ENCODE data around the gene HTR5A. TPM values are rescaled to one million over a fixed set of nuclear protein-coding genes. Genes with fewer than 3 reads are reported as not detected.

The HTR5A gene
- polyA plus RNA-seq, 2 donors = not detected

- H3K27ac ChIP-seq (ENCODE audit: low read depth in 2 of 2, low read length in 1 of 2) = no peak overlapping the region
- H3K9me3 ChIP-seq (ENCODE audit: control insufficient read depth in 2 of 2, insufficient read depth in 1 of 2, low read depth in 1 of 2, low read length in 1 of 2) = peaks cover 0 to 4% of the 10 kb centered on the region in 2 donors
- H3K36me3 ChIP-seq (ENCODE audit: control insufficient read depth in 2 of 2, insufficient read depth in 2 of 2, low read length in 1 of 2) = no peaks in the 10 kb centered on the region
- H3K27me3 ChIP-seq (ENCODE audit: control insufficient read depth in 1 of 2, insufficient read depth in 2 of 2, low read length in 2 of 2) = no peaks in the 10 kb centered on the region
- no peaks in the 10 kb centered on the region for H3K4me1 ChIP-seq (ENCODE audit: control insufficient read depth in 2 of 2, insufficient read depth in 2 of 2, low read length in 1 of 2)
- H3K4me3 ChIP-seq (ENCODE audit: low read depth in 1 of 2, low read length in 2 of 2) = no peak overlapping the region
Observed at GRCh38 chr7:155073922-155074321, 3.8 kb downstream of the HTR5A start.

GRCh38 chr7:155084021-155084420, 13.9 kb downstream of the HTR5A start:
- Histone ChIP-seq H3K36me3 (ENCODE audit: control insufficient read depth in 2 of 2, insufficient read depth in 2 of 2, low read length in 1 of 2) (no peaks in the 10 kb centered on the region), H3K4me1 (ENCODE audit: control insufficient read depth in 2 of 2, insufficient read depth in 2 of 2, low read length in 1 of 2) (no peaks in the 10 kb centered on the region), H3K4me3 (ENCODE audit: low read depth in 1 of 2, low read length in 2 of 2) (no peak overlapping the region), H3K27me3 (ENCODE audit: control insufficient read depth in 1 of 2, insufficient read depth in 2 of 2, low read length in 2 of 2) (no peaks in the 10 kb centered on the region), H3K9me3 (ENCODE audit: control insufficient read depth in 2 of 2, insufficient read depth in 1 of 2, low read depth in 1 of 2, low read length in 1 of 2) (peaks cover 2 to 4% of the 10 kb centered on the region in 2 donors), H3K27ac (ENCODE audit: low read depth in 2 of 2, low read length in 1 of 2) (no peak overlapping the region)
- 83 to 93% methylated on average over 14 of the region's 14 CpGs for WGBS, 2 donors

GRCh38 chr7:155084969-155085368, 14.8 kb downstream of the HTR5A start:
- no peaks in the 10 kb centered on the region for H3K4me1 ChIP-seq (ENCODE audit: control insufficient read depth in 2 of 2, insufficient read depth in 2 of 2, low read length in 1 of 2)
- H3K36me3 ChIP-seq (ENCODE audit: control insufficient read depth in 2 of 2, insufficient read depth in 2 of 2, low read length in 1 of 2) = no peaks in the 10 kb centered on the region
- 68 to 70% methylated on average over 5 of the region's 5 CpGs for WGBS, 2 donors
- H3K4me3 ChIP-seq (ENCODE audit: low read depth in 1 of 2, low read length in 2 of 2) = no peak overlapping the region
- no peak overlapping the region for H3K27ac ChIP-seq (ENCODE audit: low read depth in 2 of 2, low read length in 1 of 2)
- peaks cover 2 to 4% of the 10 kb centered on the region in 2 donors for H3K9me3 ChIP-seq (ENCODE audit: control insufficient read depth in 2 of 2, insufficient read depth in 1 of 2, low read depth in 1 of 2, low read length in 1 of 2)
- no peaks in the 10 kb centered on the region for H3K27me3 ChIP-seq (ENCODE audit: control insufficient read depth in 1 of 2, insufficient read depth in 2 of 2, low read length in 2 of 2)

GRCh38 chr7:155090684-155091083, 20.6 kb downstream of the HTR5A start:
- Histone ChIP-seq H3K4me3 (ENCODE audit: low read depth in 1 of 2, low read length in 2 of 2) (no peak overlapping the region), H3K9me3 (ENCODE audit: control insufficient read depth in 2 of 2, insufficient read depth in 1 of 2, low read depth in 1 of 2, low read length in 1 of 2) (peaks cover 0 to 2% of the 10 kb centered on the region in 2 donors), H3K27me3 (ENCODE audit: control insufficient read depth in 1 of 2, insufficient read depth in 2 of 2, low read length in 2 of 2) (no peaks in the 10 kb centered on the region), H3K27ac (ENCODE audit: low read depth in 2 of 2, low read length in 1 of 2) (no peak overlapping the region), H3K36me3 (ENCODE audit: control insufficient read depth in 2 of 2, insufficient read depth in 2 of 2, low read length in 1 of 2) (no peaks in the 10 kb centered on the region), H3K4me1 (ENCODE audit: control insufficient read depth in 2 of 2, insufficient read depth in 2 of 2, low read length in 1 of 2) (no peaks in the 10 kb centered on the region)
- 52 to 54% methylated on average over 4 of the region's 4 CpGs for WGBS, 2 donors

GRCh38 chr7:155093596-155093995, 23.5 kb downstream of the HTR5A start:
- Histone ChIP-seq H3K27me3 (ENCODE audit: control insufficient read depth in 1 of 2, insufficient read depth in 2 of 2, low read length in 2 of 2) (no peaks in the 10 kb centered on the region), H3K4me3 (ENCODE audit: low read depth in 1 of 2, low read length in 2 of 2) (no peak overlapping the region), H3K4me1 (ENCODE audit: control insufficient read depth in 2 of 2, insufficient read depth in 2 of 2, low read length in 1 of 2) (no peaks in the 10 kb centered on the region), H3K27ac (ENCODE audit: low read depth in 2 of 2, low read length in 1 of 2) (no peak overlapping the region), H3K36me3 (ENCODE audit: control insufficient read depth in 2 of 2, insufficient read depth in 2 of 2, low read length in 1 of 2) (no peaks in the 10 kb centered on the region), H3K9me3 (ENCODE audit: control insufficient read depth in 2 of 2, insufficient read depth in 1 of 2, low read depth in 1 of 2, low read length in 1 of 2) (peaks cover 0 to under 1% of the 10 kb centered on the region in 2 donors)
- WGBS, 2 donors = 72 to 80% methylated on average over 2 of the region's 2 CpGs

- no peaks in the 10 kb centered on the region for H3K9me3 ChIP-seq (ENCODE audit: control insufficient read depth in 2 of 2, insufficient read depth in 1 of 2, low read depth in 1 of 2, low read length in 1 of 2)
- H3K27ac ChIP-seq (ENCODE audit: low read depth in 2 of 2, low read length in 1 of 2) = no peak overlapping the region
- WGBS, 2 donors = 73 to 77% methylated on average over 6 of the region's 6 CpGs
- H3K36me3 ChIP-seq (ENCODE audit: control insufficient read depth in 2 of 2, insufficient read depth in 2 of 2, low read length in 1 of 2) = no peaks in the 10 kb centered on the region
- H3K4me3 ChIP-seq (ENCODE audit: low read depth in 1 of 2, low read length in 2 of 2) = no peak overlapping the region
- H3K4me1 ChIP-seq (ENCODE audit: control insufficient read depth in 2 of 2, insufficient read depth in 2 of 2, low read length in 1 of 2) = no peaks in the 10 kb centered on the region
- H3K27me3 ChIP-seq (ENCODE audit: control insufficient read depth in 1 of 2, insufficient read depth in 2 of 2, low read length in 2 of 2) = no peaks in the 10 kb centered on the region
Observed at GRCh38 chr7:155094636-155095135, 24.6 kb downstream of the HTR5A start.

GRCh38 chr7:155097338-155097737, 27.2 kb downstream of the HTR5A start:
- no peaks in the 10 kb centered on the region for H3K4me1 ChIP-seq (ENCODE audit: control insufficient read depth in 2 of 2, insufficient read depth in 2 of 2, low read length in 1 of 2)
- H3K4me3 ChIP-seq (ENCODE audit: low read depth in 1 of 2, low read length in 2 of 2) = no peak overlapping the region
- H3K36me3 ChIP-seq (ENCODE audit: control insufficient read depth in 2 of 2, insufficient read depth in 2 of 2, low read length in 1 of 2) = no peaks in the 10 kb centered on the region
- 57 to 71% methylated on average over 3 of the region's 3 CpGs for WGBS, 2 donors
- no peak overlapping the region for H3K27ac ChIP-seq (ENCODE audit: low read depth in 2 of 2, low read length in 1 of 2)
- no peaks in the 10 kb centered on the region for H3K9me3 ChIP-seq (ENCODE audit: control insufficient read depth in 2 of 2, insufficient read depth in 1 of 2, low read depth in 1 of 2, low read length in 1 of 2)
- H3K27me3 ChIP-seq (ENCODE audit: control insufficient read depth in 1 of 2, insufficient read depth in 2 of 2, low read length in 2 of 2) = no peaks in the 10 kb centered on the region

GRCh38 chr7:155103839-155104238, 33.7 kb downstream of the HTR5A start:
- H3K36me3 ChIP-seq (ENCODE audit: control insufficient read depth in 2 of 2, insufficient read depth in 2 of 2, low read length in 1 of 2) = no peaks in the 10 kb centered on the region

GRCh38 chr7:155104913-155105312, 34.8 kb downstream of the HTR5A start:
- no peaks in the 10 kb centered on the region for H3K36me3 ChIP-seq (ENCODE audit: control insufficient read depth in 2 of 2, insufficient read depth in 2 of 2, low read length in 1 of 2)
- H3K4me3 ChIP-seq (ENCODE audit: low read depth in 1 of 2, low read length in 2 of 2) = no peak overlapping the region
- H3K9me3 ChIP-seq (ENCODE audit: control insufficient read depth in 2 of 2, insufficient read depth in 1 of 2, low read depth in 1 of 2, low read length in 1 of 2) = no peaks in the 10 kb centered on the region
- 61 to 64% methylated on average over 7 of the region's 7 CpGs for WGBS, 2 donors
- no peak overlapping the region for H3K27ac ChIP-seq (ENCODE audit: low read depth in 2 of 2, low read length in 1 of 2)
- no peaks in the 10 kb centered on the region for H3K27me3 ChIP-seq (ENCODE audit: control insufficient read depth in 1 of 2, insufficient read depth in 2 of 2, low read length in 2 of 2)
- no peaks in the 10 kb centered on the region for H3K4me1 ChIP-seq (ENCODE audit: control insufficient read depth in 2 of 2, insufficient read depth in 2 of 2, low read length in 1 of 2)

More at GRCh38 chr7:155103839-155104238, 33.7 kb downstream of the HTR5A start:
- no peaks in the 10 kb centered on the region for H3K4me1 ChIP-seq (ENCODE audit: control insufficient read depth in 2 of 2, insufficient read depth in 2 of 2, low read length in 1 of 2)
- H3K27me3 ChIP-seq (ENCODE audit: control insufficient read depth in 1 of 2, insufficient read depth in 2 of 2, low read length in 2 of 2) = no peaks in the 10 kb centered on the region
- H3K9me3 ChIP-seq (ENCODE audit: control insufficient read depth in 2 of 2, insufficient read depth in 1 of 2, low read depth in 1 of 2, low read length in 1 of 2) = no peaks in the 10 kb centered on the region
- WGBS, 2 donors = 43 to 44% methylated on average over 4 of the region's 4 CpGs
- H3K27ac ChIP-seq (ENCODE audit: low read depth in 2 of 2, low read length in 1 of 2) = no peak overlapping the region
- no peak overlapping the region for H3K4me3 ChIP-seq (ENCODE audit: low read depth in 1 of 2, low read length in 2 of 2)

- Histone ChIP-seq H3K27me3 (ENCODE audit: control insufficient read depth in 1 of 2, insufficient read depth in 2 of 2, low read length in 2 of 2) (no peaks in the 10 kb centered on the region), H3K4me1 (ENCODE audit: control insufficient read depth in 2 of 2, insufficient read depth in 2 of 2, low read length in 1 of 2) (no peaks in the 10 kb centered on the region), H3K4me3 (ENCODE audit: low read depth in 1 of 2, low read length in 2 of 2) (no peak overlapping the region), H3K9me3 (ENCODE audit: control insufficient read depth in 2 of 2, insufficient read depth in 1 of 2, low read depth in 1 of 2, low read length in 1 of 2) (no peaks in the 10 kb centered on the region), H3K36me3 (ENCODE audit: control insufficient read depth in 2 of 2, insufficient read depth in 2 of 2, low read length in 1 of 2) (no peaks in the 10 kb centered on the region), H3K27ac (ENCODE audit: low read depth in 2 of 2, low read length in 1 of 2) (no peak overlapping the region)
- WGBS, 2 donors = 76 to 84% methylated on average over 5 of the region's 5 CpGs
Observed at GRCh38 chr7:155106356-155106755, 36.2 kb downstream of the HTR5A start.
